TTC549 (cell line): ENCODE data around the gene SPIN1.
A peak's percentile ranks its signal among the peaks of the same experiment; 100 is the strongest.

Experiments used
- FAIRE-seq: peaks from 2 replicates; lab custom pipeline; 2012; peaks lifted over from hg19 to GRCh38; lab: Jason Lieb, UNC

SPIN1 gene

GRCh38 chr9:88436379-88436778 is 48.1 kb downstream of the SPIN1 start:
- FAIRE-seq, result no peak

- no peak for FAIRE-seq
Observed at GRCh38 chr9:88437210-88438146, 49.2 kb downstream of the SPIN1 start.

GRCh38 chr9:88438811-88439210 is 50.6 kb downstream of the SPIN1 start:
- no peak for FAIRE-seq

GRCh38 chr9:88441301-88442007 is 53.2 kb downstream of the SPIN1 start:
- peak; percentile 59 for FAIRE-seq

- no peak for FAIRE-seq
Observed at GRCh38 chr9:88443480-88444113, 55.4 kb downstream of the SPIN1 start.

GRCh38 chr9:88446728-88447127 is 58.5 kb downstream of the SPIN1 start:
- no peak for FAIRE-seq

- FAIRE-seq, result no peak
Observed at GRCh38 chr9:88447431-88447830, 59.2 kb downstream of the SPIN1 start.

GRCh38 chr9:88451160-88451559 is 62.9 kb downstream of the SPIN1 start:
- no peak for FAIRE-seq

GRCh38 chr9:88458716-88459465 is 70.6 kb downstream of the SPIN1 start:
- FAIRE-seq, result no peak

GRCh38 chr9:88460587-88461332 is 72.5 kb downstream of the SPIN1 start:
- FAIRE-seq, result no peak

GRCh38 chr9:88462191-88462590 is 73.9 kb downstream of the SPIN1 start:
- FAIRE-seq, result no peak

GRCh38 chr9:88464851-88465250 is 76.6 kb downstream of the SPIN1 start:
- no peak for FAIRE-seq

GRCh38 chr9:88468226-88468625 is 80.0 kb downstream of the SPIN1 start:
- no peak for FAIRE-seq

GRCh38 chr9:88476491-88477271 is 88.4 kb downstream of the SPIN1 start:
- FAIRE-seq, result no peak

- no peak for FAIRE-seq
Observed at GRCh38 chr9:88477300-88477751, 89.1 kb downstream of the SPIN1 start.

- FAIRE-seq, result no peak
Observed at GRCh38 chr9:88478246-88478645, 90.0 kb downstream of the SPIN1 start.

- no peak for FAIRE-seq
Observed at GRCh38 chr9:88481933-88482332, 93.7 kb downstream of the SPIN1 start.

- no peak for FAIRE-seq
Observed at GRCh38 chr9:88488166-88488565, 99.9 kb downstream of the SPIN1 start.

- no peak for FAIRE-seq
Observed at GRCh38 chr9:88494983-88495721, 106.9 kb downstream of the SPIN1 start.

- no peak for FAIRE-seq
Observed at GRCh38 chr9:88497224-88497623, 109.0 kb downstream of the SPIN1 start.
